Tongue (tissue), 2 donors: ENCODE results near the gene NRAP. TPM values are rescaled to one million over a fixed set of nuclear protein-coding genes. Genes with fewer than 3 reads are reported as not detected.

Experiments used
- DNase-seq: peaks from one replicate; pipeline ENCODE4 v3.0.0-alpha.2; 2015
- total RNA-seq: library from RNA; depleted of rRNA; stranded (reverse); fragments of >200 nt; gene quantifications from one replicate; pipeline ENCODE4 v1.2.3, GENCODE V29; 2014

The NRAP gene
- total RNA-seq, 1 donor from 2014 or later, result 304 TPM

DNA sequence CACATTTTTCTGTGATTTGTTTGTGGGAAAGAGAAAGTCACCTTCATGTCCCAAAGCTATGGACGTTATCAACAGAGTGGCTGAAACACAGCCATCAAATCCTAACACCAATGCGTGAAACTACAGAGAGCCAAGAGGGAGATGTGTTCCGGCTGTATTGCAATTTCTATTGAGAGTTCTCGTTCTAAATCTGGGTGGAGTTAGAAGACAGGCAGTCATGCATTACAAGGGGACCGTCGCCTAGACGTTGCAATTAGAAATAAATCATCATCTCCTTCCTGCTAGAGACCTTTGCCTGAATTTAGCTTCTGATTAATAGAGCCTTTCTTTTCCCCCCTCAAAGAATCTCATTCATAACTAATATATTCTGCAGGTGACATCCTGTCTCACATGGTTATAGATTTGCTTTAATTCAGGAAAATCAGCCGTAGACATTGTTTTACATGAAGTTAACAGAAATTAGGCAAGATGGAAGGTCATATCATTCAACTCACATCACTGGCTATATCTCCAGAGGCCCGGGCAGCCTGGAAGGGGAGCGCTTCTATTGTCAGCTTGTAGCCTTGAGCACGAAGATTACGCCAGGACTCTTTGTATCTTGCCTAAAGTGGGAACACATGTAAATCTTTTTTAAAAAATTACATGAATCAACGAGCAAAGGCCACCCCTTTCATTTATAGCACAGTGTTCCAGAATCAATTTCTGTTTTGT, 58.4 kb downstream of the NRAP start:
- DNase-seq, result no peak

DNA sequence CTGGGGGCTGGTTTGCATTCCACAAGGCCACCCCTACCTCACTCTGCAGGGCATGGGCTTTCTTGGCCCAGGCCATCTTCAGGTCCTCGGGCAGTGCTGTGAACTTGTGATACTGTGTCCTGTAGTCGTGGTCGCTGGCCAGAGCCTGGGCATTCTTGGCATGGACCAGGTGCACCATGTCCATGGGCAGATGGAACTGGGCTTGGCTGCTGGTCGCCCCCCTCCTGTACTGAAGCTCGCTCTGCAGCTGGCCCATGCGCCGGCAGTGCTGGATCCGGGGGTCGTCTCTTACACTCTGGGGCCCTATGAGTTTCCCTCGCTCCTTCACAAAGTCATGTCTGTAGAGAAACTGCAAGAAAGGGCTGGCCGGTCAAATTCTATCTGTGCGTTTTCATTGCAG, 59.3 kb downstream of the NRAP start:
- DNase-seq, result no peak

DNA sequence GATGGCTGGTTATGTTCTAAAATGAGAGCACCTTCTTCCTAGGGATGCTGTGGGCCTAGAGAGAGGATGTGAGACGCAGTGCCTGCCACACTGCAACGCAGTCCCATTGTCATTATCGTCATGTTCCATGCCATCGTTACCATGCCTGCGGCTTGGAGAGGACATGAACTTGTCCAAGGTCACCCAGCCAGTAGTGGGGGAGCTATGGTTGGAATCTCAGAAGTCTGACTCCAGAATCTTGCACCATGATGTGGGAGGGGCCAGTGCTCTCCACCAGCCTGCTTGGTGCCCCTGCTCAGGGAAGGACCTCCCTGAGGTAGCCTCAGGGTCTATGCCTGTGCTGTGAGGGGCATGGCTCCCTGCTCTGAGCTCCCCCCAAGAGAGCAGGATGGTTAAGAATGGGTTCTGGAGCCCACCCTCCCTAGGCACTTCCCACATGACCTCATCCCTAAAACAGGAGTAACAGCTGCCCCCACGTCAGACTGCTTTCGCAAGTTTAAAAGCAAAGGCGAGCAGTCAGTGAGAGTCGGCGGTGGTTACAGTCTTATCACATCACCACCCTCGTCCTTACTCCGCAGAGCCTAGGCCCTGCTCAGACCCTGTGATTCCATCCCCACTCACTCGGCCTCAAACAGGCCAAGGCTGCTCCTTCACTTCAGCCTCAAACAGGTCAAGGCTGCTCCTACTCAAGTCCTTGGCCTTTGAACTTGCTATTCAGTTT, 60.6 kb downstream of the NRAP start:
- no peak for DNase-seq

DNA sequence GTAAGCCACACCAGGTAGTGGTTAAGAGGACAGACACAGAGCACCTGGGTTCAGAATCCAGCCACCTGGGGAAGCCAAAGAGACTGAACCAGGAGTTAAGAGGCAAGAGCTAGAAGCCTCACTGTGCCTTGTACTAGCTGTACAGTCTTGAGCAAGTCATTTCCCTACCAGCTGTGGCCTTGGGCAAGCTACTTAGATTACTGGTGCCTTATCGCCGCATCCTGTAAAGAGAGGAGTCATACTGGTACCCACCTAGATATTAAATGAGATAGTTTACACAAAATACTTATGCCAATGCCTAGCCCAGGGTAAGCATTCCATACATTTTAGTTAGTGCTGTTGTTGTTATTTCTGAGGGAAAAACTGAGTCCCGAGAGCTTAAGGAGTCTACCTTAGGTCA, 63.3 kb downstream of the NRAP start:
- DNase-seq, result no peak

DNA sequence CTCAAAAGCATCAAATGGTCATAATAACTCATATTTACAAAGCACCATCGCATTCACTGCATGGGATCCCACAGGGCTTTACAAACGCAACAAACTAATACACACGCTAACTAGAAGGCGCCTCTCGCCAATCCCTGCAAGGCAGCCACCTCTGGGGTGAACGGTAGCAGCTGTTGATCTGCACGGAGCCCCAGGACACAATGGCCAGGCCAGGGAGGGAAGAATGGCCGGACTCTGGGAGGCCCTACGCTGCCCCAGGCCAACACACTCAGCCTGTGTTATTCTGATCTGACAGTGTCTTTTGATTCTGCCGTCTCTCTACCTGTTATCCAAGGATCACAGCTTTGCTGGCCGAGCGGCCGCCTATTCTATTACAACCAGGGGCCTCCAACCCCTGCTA, 69.2 kb downstream of the NRAP start:
- DNase-seq, result no peak

DNA sequence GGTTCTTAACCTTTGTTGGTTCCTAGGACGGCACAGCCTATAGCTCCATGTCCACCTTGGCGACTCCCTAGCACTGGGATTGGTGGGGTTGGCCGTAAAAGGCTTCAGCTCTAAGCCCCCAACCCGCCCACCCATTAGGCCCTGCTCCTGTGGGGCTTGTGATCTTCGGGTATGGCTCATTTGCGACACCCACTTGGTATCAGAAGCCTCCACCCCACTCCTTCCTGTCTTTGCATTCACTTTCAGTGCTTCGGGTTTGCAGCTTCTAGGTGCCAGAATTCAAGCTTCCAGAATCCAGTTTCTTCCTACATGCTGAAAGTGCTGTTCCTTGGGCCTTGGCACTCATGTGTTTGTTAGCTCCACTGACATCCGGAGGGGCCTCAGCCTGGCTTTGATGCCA, 71.5 kb downstream of the NRAP start:
- no peak for DNase-seq

DNA sequence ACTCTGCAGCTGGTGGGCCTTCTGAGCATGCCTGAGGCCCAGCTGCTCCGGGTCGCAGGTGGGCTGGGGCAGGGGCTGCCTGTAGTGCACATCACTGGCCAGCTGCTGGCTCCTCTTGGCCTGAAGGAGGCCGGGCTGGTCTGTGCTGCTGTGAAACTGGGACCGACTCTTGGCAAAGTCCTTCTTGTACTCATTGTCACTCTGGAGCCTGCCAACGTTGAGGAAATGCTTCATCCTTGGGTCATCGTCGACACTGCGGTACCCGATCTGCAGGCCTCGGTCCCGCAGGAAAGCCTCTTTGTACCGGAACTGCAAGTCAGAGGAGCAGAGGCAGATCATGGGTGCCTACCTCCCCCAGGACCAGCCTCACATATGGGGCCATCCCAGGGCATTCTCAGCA, 73.3 kb downstream of the NRAP start:
- peak; percentile 68 for DNase-seq

DNA sequence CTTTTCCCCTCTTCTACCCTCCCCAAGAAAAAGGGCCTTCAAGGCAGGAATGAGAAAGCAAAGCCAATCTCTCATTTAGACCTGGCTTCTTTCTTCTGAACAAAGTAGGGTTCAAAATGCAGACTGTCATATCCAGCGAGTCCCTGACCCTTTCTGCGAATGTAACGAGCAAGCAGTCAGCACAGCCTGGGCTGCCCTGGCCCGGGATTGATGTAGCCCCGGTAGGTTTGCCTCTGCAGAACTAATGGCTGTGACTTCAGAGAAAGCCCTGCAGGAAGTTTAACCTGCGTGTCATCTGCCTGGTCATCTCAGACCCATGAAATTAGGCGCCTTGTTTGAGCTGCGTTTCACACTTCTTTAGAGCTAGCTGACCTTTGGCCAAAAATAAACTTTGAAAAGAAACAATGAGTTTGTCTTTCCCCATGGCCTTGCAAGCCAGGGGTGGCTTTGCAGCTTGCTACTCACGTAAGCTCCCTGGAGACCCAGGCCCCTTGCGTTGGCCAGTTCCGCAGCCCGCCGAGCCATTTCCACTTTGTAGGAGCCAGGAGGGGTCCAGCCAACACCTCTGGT, 74.6 kb downstream of the NRAP start:
- no peak for DNase-seq

DNA sequence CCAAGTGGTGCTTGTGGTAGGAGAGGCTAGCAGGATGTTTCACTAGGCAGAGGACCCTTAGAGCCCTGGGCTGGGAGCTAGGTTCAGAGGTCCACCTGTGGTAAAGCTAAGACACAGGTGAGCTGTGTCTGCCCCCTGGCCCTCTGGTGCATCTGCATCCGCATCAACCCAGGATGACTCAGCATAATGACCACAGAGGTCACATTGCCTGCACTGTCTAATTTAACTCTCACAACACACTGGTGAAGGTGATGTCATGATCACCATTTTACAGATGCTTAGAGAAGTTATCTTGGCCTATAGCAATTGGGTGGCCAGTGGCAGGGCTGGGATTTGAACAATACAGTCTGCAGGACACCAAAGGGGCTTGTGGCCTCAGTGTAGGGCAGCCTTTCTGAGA, 77.9 kb downstream of the NRAP start:
- no peak for DNase-seq

DNA sequence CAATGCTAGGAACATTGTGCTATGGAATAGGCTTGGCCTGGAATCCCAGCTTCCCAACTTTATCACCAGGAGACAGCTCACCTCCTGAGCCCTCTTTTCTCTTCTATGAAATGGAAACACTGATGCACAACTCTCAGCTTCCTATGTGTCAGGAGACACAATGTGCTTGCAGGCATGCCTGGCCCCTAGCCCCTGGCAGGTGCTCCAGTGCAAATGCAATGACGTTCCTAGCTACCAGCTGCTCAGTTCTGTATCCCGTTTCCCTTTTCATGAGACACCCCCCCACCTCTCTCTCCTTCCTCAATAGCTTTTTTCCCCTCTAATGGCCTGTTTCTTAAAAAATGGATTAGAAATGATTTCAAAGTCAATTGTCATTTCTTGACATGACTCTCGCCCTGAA, 80.3 kb downstream of the NRAP start:
- peak; percentile 68 for DNase-seq

DNA sequence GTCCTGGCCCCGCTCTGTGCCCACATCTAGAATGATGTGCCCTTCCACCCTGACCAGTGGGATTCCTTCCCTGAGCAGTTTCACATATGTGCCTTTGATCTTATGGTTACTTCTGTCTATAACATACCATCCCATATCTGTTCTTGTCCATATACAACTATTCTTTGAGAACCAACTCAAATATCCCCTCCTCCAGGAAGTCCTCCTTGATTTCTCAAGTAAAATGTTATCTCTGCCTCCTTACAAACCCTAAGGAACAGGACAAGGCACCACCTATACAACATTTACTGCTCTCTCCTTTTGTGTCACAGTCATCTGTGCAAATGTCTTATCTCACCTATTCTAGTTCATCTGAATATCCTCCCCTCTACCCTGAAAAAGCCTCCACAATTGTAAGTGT, 82.7 kb downstream of the NRAP start:
- DNase-seq, result no peak

DNA sequence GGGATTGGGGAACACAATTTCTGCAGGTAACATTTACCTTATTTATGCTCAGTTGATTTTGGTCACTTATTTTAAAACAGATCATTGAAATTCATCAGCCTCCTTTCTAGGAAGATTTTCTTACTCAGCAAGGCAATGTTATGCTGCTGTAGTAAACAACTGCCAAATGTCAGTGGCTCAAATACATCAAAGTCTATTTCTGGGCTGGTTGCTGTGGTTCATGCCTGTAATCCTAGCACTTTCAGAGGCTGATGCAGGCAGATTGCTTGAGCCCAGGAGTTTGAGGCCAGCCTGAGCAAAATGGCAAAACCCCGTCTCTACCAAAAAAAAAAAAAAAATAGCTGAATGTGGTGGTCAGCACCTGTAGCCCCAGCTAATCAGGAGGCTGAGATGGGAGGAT, 85.1 kb downstream of the NRAP start:
- DNase-seq, result no peak

DNA sequence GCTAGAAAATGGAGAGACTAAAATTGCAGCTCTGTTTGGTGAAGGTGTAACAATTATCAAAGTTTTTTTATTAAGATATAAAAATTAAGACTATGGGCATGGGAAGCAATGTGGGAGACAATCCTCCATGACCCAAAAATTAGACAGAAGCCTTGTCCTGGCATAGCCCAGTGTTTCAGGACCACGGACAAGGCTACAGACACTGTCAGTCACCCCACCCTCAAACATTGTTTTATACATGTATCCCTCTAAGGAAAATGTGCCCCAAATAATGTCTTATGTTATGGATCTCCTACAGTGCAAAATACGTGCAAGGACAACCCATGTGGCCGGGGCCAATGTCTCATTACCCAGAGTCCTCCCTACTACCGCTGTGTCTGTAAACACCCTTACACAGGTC, 87.0 kb downstream of the NRAP start:
- peak; percentile 80 for DNase-seq

DNA sequence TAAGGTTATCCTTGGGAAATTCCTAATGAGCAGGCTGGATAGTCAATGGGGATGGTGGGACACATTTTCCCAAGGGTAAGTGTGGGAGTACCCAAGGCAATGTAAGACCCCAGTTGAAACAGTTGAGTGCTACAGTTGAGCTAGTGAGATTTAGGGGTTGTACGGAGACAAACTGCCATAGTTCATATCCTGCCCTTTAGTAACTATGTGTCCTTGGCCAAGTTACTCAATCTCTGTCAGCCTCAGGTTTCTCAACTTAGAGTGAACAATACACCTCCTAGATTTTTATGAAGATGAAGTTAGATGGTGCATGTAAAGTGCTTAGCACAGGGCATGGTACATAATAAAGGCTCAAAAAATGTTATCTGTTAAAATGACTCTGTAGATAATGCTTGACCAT, 90.5 kb downstream of the NRAP start:
- no peak for DNase-seq

DNA sequence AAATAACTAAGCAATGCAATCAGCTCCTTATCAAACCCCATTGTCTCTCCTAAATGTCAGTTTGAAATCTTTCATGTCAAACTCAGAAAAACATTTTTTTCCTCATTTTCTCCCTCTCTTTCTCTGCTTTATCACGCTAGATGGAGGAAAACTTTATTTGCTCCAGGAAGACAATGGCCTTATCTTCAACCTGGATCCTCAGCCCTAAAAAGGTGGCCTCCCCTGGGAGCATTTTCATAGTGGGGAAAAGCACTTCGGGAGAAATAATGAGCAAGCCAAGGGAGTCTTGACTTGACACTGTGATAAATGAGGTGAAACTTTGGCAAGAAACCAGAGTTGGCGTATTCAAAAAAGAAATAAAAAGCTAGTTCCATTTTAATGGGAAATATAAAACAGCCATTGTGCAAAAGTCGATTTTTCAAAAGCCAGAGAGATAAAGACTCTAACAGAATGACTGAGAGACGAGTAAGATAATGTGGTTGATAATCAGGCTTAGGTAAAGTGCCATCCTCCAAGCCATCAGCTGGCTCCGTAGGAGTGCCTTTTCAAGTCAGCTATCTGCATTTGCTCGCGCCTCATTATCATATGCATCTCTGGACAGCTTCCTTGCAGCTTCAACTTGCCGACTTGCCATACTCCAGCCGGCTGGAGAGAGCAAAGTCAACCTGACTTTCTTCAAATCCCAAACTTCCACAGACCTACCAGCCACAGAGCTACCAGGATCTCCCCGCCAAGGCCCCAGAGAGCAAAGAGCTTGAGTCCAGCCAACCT, 91.1 kb downstream of the NRAP start:
- DNase-seq, result no peak

DNA sequence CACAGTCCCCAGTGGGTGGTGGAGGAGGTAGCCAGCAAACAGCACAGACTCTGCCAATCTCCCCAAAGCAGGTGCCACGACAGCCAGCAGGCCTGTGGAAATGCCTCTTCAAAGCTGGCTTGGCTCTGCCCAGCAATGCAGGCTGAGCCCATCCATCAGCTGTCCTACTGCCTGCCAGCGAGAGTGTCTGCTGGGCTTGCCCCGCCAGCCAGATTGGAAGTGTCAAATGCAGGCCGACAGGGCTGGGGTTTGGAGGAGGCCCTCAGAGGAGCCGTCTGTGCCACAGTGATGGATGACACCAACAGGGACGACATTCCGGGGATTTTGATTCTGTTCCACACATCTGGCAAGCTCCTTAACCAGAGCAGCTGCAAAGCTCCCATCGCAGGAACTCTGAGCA, 94.3 kb downstream of the NRAP start:
- peak; percentile 95 for DNase-seq

DNA sequence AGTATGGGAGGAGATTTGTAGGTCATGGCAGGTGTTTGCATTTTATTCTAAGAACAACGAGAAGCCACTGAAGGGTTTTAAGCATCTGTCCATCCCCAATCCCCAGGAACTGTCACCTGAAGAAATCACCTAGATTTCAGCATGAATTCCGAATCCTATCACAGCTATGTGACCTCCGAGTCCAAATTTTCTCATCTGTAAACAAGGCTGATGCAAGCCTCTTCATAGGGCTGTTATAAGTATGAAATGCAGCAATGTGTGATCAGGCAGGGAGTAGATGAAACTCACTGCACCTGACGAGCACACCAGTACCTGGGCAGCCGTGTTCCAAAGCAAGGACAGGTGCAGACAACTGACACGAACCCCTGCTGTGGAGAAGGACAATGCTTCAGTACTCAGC, 97.0 kb downstream of the NRAP start:
- DNase-seq, result no peak

DNA sequence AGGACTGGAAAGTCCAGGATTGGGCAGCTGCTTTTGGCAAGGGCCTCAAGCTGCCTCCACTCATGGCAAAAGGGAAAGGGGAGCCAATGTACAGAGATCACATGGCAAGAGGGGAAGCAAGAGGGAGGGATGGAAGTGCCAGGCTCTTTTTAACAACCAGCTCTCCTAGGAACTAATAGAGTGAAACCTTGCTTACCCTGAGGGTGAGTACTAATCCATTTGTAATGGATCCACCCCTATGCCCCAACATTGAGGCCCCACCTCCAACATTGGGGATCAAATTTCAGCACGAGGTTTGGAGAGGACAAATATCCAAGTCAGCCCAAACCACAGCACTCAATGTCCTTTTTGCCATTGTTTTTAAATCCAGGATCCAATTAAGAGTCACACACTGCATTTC, 98.5 kb downstream of the NRAP start:
- DNase-seq, result no peak

DNA sequence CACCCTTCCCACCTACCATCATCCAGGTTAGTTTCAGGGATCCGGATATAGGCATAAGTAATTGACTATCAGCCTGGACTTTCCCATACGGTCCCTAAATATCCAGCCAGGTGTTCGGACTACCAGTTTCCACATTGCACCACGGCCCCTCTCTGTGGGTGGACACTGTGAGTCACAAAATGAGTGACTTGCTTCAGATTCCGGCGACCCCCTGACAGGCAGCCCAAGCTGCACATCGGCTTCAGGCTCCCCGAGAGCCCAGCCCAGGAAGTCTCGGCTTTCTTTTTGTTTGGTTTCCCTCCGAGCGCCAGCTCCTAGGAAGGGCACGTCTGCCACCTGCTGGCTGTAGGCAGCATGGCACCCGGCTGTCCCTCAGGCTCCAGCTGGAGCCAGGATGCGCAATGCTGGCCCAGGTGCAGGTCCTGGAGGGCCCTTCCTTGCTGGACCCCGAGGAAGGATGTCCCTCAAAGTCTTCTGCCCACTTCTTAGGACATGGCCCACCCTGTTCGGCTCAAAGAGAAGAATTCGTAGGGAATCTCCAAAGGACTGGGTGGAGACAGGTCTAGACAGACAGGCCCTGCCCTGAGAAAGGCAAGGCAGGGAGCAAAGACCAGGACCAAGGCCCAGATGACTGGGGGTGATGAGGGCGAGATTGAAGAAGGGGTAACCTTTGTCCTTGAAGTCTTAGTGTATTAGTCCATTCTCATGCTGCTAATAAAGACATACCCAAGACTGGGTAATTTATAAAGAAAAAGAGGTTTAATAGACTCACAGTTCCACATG, 100.3 kb downstream of the NRAP start:
- peak; percentile 91 for DNase-seq

DNA sequence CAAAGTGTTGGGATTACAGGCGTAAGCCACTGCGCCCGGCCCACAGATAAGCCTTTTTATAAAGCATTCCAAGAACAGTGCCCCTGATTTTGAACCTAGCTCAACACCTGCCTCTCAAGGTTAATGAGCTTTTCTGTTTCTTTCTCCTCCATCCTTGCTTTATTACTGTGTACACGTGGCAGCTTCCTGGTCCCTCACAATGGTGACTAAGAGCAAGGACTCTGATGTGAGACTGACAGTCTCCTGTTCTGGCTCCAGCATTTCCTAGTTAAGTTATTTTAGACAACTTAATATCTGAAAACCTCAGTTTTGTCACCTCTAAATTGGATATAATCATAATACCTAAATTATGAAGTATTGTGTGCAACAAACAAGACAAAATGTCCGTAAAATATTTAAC, 101.1 kb downstream of the NRAP start:
- no peak for DNase-seq

DNA sequence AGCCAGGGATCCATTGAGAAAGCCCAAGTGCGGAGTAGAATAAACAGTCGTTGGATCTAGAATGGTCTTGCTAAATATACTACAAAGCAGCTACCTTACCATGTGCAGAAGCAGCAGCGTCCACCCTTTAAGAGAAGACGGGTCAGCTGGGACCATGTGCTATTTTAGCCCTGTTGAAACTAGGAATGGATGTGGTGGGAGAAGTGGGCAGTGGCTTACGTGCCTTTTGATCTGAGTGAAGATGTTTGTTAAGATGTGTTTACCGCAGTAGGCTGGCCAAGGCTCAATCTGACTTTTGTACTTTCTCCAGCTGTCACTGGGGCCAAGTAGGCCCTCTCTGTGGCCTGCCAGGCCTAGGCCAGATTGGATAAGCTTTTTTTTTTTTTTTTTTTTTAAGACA, 101.8 kb downstream of the NRAP start:
- DNase-seq, result peak; percentile 40

DNA sequence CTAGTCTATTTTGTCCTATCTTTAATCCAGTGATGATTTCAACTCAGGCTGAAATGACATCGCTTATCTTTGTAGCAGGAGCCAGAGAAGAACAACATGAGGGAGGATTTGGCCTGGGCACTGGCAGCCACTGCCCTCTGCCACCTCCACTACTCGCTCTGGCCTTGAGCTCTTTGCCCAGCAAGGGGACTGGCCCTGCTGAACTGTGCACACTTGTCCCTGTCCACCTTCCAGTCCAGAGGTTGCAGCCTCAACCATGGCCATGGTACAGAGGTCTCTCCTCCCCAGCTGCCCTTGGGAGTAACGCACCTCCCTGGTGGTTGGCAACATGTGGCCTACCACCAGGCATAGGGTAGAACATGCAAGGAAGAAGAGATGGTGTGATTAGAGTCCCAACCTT, 102.6 kb downstream of the NRAP start:
- DNase-seq, result no peak
